Activated CD8-positive, alpha-beta memory T cell treated with anti-CD3 and anti-CD28 coated beads for 36 hours (primary cell): ENCODE measurements around the gene PHLPP2. TPM values are rescaled to one million over a fixed set of nuclear protein-coding genes. Genes with fewer than 3 reads are reported as not detected.
"Not testable (repeated sequence)": the region's sequence is repeated elsewhere in the genome, so short reads cannot be mapped to it uniquely, and the experiment has no call there.

Experiments used
- CTCF ChIA-PET: fragments of 350-600 bp; sonication (Branson Sonifier 250); formaldehyde crosslinking; loops from one replicate; lab custom pipeline; 2021; ENCODE audit warnings: antibody characterized with exemption; lab: Charles Lee
- POLR2A ChIA-PET: fragments of 350-600 bp; sonication (Branson Sonifier 250); formaldehyde crosslinking; loops from one replicate; lab custom pipeline; 2021; ENCODE audit warnings: antibody characterized with exemption; lab: Charles Lee
- total RNA-seq, 2 experiments: library from RNA; stranded (reverse); gene quantifications; one replicate each; pipeline ENCODE4 v1.2.3, GENCODE V29; 2021

The PHLPP2 gene
- total RNA-seq, 2 experiments from 2014 or later: 12.7 to 13.0 TPM

DNA sequence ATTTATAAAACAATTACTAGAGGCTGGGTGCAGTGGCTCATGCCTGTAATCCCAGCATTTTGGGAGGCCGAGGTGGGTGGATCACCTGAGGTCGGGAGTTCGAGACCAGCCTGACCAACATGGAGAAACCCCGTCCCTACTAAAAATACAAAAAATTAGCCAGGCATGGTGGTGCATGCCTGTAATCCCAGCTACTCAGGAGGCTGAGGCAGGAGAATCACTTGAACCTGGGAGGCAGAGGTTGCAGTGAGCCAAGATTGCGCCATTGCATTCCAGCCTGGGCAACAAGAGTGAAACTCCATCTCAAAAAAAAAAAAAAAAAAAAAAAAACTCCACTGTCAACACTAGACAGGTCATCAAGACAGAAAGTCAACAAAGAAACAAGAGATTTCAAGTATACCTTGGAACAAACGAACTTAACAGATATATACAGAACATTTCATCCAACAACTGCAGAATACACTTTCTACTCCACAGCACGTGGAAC, 129.1 kb downstream of the PHLPP2 start:
- CTCF ChIA-PET, POLR2A ChIA-PET: not testable (repeated sequence)

Other genes with a start within 250 kb of the PHLPP2 start
- gene ZNF19, start 235.4 kb downstream of the PHLPP2 start, total RNA-seq: 1 to 10 TPM; 2.7 to 4.0 TPM
- gene CHST4, start 198.3 kb downstream of the PHLPP2 start, total RNA-seq: not detected
- gene TAT, start 147.6 kb downstream of the PHLPP2 start, total RNA-seq: not detected
- gene MARVELD3, start 98.5 kb downstream of the PHLPP2 start, total RNA-seq: not detected
- gene AP1G1, start 84.1 kb upstream of the PHLPP2 start, total RNA-seq: 10 to 100 TPM; 71.8 to 74.5 TPM
- 10 to 100 TPM; 16.5 to 16.6 TPM for gene ATXN1L, start 121.3 kb upstream of the PHLPP2 start, total RNA-seq
- 1 to 10 TPM; 3.1 to 4.0 TPM for gene ZNF821, start 159.5 kb upstream of the PHLPP2 start, total RNA-seq
- gene IST1, start 170.8 kb upstream of the PHLPP2 start, total RNA-seq: 100 to 1,000 TPM; 152 to 153 TPM